Type B pancreatic cell (in vitro differentiated cells): ENCODE results near the gene OBSCN. TPM values are rescaled to one million over a fixed set of nuclear protein-coding genes. Genes with fewer than 3 reads are reported as not detected.

ENCODE experiments used
- DNase-seq: peaks from one replicate; pipeline ENCODE4 v3.0.0; 2021; ENCODE audit warnings: mixed read lengths; ENCODE audit not compliant: unreplicated experiment; ENCODE audit errors: extremely low spot score
- H3K27ac Mint-ChIP-seq: 2 replicates; pipeline ENCODE4 v1.8.0; 2021; ENCODE audit warnings: mild to moderate bottlenecking, mixed read lengths
- H3K27me3 Mint-ChIP-seq: 2 replicates; pipeline ENCODE4 v1.8.0; 2021; ENCODE audit warnings: mixed read lengths
- H3K36me3 Mint-ChIP-seq: 2 replicates; pipeline ENCODE4 v1.8.0; 2021; ENCODE audit warnings: mixed read lengths
- H3K4me1 Mint-ChIP-seq: one replicate; pipeline ENCODE4 v1.8.0; 2021; ENCODE audit warnings: mixed read lengths; ENCODE audit not compliant: unreplicated experiment
- H3K4me3 Mint-ChIP-seq: 2 replicates; pipeline ENCODE4 v1.8.0; 2021; ENCODE audit warnings: mild to moderate bottlenecking, mixed read lengths
- H3K9me3 Mint-ChIP-seq: 2 replicates; pipeline ENCODE4 v1.8.0; 2021; ENCODE audit warnings: mixed read lengths
- CTCF ChIP-seq: fragments of 200-600 bp; sonication (generic); conservative IDR thresholded peaks from 2 replicates; pipeline ENCODE4 v1.5.0; 2021; ENCODE audit warnings: antibody characterized with exemption, mild to moderate bottlenecking
- total RNA-seq: library from RNA; stranded (reverse); gene quantifications from 2 replicates; pipeline ENCODE4 v1.2.1, GENCODE V29; 2021; ENCODE audit warnings: low replicate concordance

The OBSCN gene
- total RNA-seq, 1 donor from 2014 or later = 48.9 TPM

- Mint-ChIP-seq H3K27ac (no peak overlapping the region), H3K36me3 (peaks cover 4% of the 10 kb centered on the region), H3K9me3 (no peaks in the 10 kb centered on the region), H3K4me1 (peaks cover 4% of the 10 kb centered on the region), H3K27me3 (peaks cover 3% of the 10 kb centered on the region), H3K4me3 (peak overlapping the region; percentile 82)
- no peak for TF ChIP-seq CTCF
- DNase-seq = peak; percentile 68
Measured at GRCh38 chr1:228213917-228214808, 6.3 kb downstream of the OBSCN start.

GRCh38 chr1:228214921-228215662 is 7.2 kb downstream of the OBSCN start:
- H3K27ac Mint-ChIP-seq = no peak overlapping the region
- no peaks in the 10 kb centered on the region for H3K9me3 Mint-ChIP-seq
- peaks cover 4% of the 10 kb centered on the region for H3K4me1 Mint-ChIP-seq
- DNase-seq = peak; percentile 61
- H3K27me3 Mint-ChIP-seq = peaks cover 3% of the 10 kb centered on the region
- H3K4me3 Mint-ChIP-seq = no peak overlapping the region
- TF ChIP-seq CTCF = no peak
- peaks cover 4% of the 10 kb centered on the region for H3K36me3 Mint-ChIP-seq

- peaks cover 4% of the 10 kb centered on the region for H3K36me3 Mint-ChIP-seq
- peak overlapping the region; percentile 62 for H3K4me3 Mint-ChIP-seq
- peak; percentile 64 for DNase-seq
Measured at GRCh38 chr1:228215663-228216116, 7.8 kb downstream of the OBSCN start.

GRCh38 chr1:228216371-228217320 is 8.8 kb downstream of the OBSCN start:
- Mint-ChIP-seq H3K4me1 (peaks cover 4% of the 10 kb centered on the region), H3K4me3 (peak overlapping the region; percentile 62), H3K27ac (no peak overlapping the region), H3K9me3 (no peaks in the 10 kb centered on the region), H3K27me3 (no peaks in the 10 kb centered on the region), H3K36me3 (peaks cover 4% of the 10 kb centered on the region)
- TF ChIP-seq CTCF = no peak
- DNase-seq = peak; percentile 66

More at GRCh38 chr1:228215663-228216116, 7.8 kb downstream of the OBSCN start:
- peaks cover 3% of the 10 kb centered on the region for H3K27me3 Mint-ChIP-seq
- TF ChIP-seq CTCF = no peak
- no peaks in the 10 kb centered on the region for H3K9me3 Mint-ChIP-seq
- no peak overlapping the region for H3K27ac Mint-ChIP-seq
- H3K4me1 Mint-ChIP-seq = peaks cover 4% of the 10 kb centered on the region
